HEK293 (cell line): Measurements from ENCODE around the gene WDFY3.
"Not testable (repeated sequence)": the region's sequence is repeated elsewhere in the genome, so short reads cannot be mapped to it uniquely, and the experiment has no call there.

ENCODE experiments used
- CTCF ChIA-PET: fragments of 350-600 bp; formaldehyde crosslinking; extraction: SDS; loops from one replicate; lab custom pipeline; 2021; ENCODE audit warnings: antibody characterized with exemption; lab: Yijun Ruan, JAX
- POLR2A ChIA-PET: fragments of 300-600 bp; formaldehyde crosslinking; extraction: SDS; loops from one replicate; lab custom pipeline; 2020; ENCODE audit warnings: antibody characterized with exemption, inconsistent platforms; lab: Yijun Ruan, JAX
- H3K27ac ChIP-seq: fragments of 200-500 bp; sonication (Bioruptor generic); 2 replicates; pipeline ENCODE4 v1.5.1; 2014; ENCODE audit warnings: low read depth, low read length, control low read depth, inconsistent platforms; ENCODE audit errors: extremely low read depth
- H3K36me3 ChIP-seq, 2 experiments: fragments of 200-500 bp in 1 of 2; sonication (Bioruptor generic) in 1 of 2; 1 replicate in 1 of 2; 2 replicates in 1 of 2; pipeline ENCODE4 v1.5.1; 2014 to 2017; ENCODE audit warnings: inconsistent platforms in 2 of 2, low read length in 2 of 2; ENCODE audit not compliant: control insufficient read depth in 2 of 2, insufficient read depth in 1 of 2
- H3K4me1 ChIP-seq: fragments of 200-500 bp; sonication (Bioruptor generic); 2 replicates; pipeline ENCODE4 v1.5.1; 2014; ENCODE audit warnings: mild to moderate bottlenecking, low read length, inconsistent platforms; ENCODE audit not compliant: control insufficient read depth, insufficient read depth
- H3K4me3 ChIP-seq: 2 replicates; pipeline ENCODE4 v1.5.1; 2011; ENCODE audit warnings: low read depth, mild to moderate bottlenecking, control low read depth, low read length, moderate library complexity
- H3K9me3 ChIP-seq: fragments of 200-500 bp; sonication (Bioruptor generic); 2 replicates; pipeline ENCODE4 v1.5.1; 2014; ENCODE audit warnings: low read depth, low read length, inconsistent platforms; ENCODE audit not compliant: control insufficient read depth, insufficient read depth
- EGR2 ChIP-seq: fragments of 450-650 bp; formaldehyde crosslinking; IDR thresholded peaks from 2 replicates; pipeline ENCODE4 v1.5.1; 2016; ENCODE audit warnings: low read depth, missing biosample characterization, missing genetic modification characterization
- ELK4 ChIP-seq: IDR thresholded peaks from 2 replicates; pipeline ENCODE4 v1.6.1; 2011; ENCODE audit warnings: mild to moderate bottlenecking, low read depth, low read length, borderline replicate concordance
- FEZF1 ChIP-seq: fragments of 450-650 bp; formaldehyde crosslinking; IDR thresholded peaks from 2 replicates; pipeline ENCODE4 v1.5.1; 2016; ENCODE audit warnings: missing biosample characterization, missing genetic modification characterization
- MEIS1 ChIP-seq: sonication (generic); formaldehyde crosslinking; IDR thresholded peaks from 2 replicates; pipeline ENCODE4 v1.8.1; 2022; ENCODE audit warnings: missing genetic modification reagents, mild to moderate bottlenecking, borderline replicate concordance
- MZF1 ChIP-seq: fragments of 450-650 bp; formaldehyde crosslinking; IDR thresholded peaks from 2 replicates; pipeline ENCODE4 v1.5.1; 2017; ENCODE audit warnings: missing biosample characterization, missing genetic modification characterization, borderline replicate concordance
- PBX3 ChIP-seq: sonication (generic); formaldehyde crosslinking; IDR thresholded peaks from 2 replicates; pipeline ENCODE4 v1.8.1; 2022; ENCODE audit warnings: mild to moderate bottlenecking, moderate library complexity, missing genetic modification reagents
- RBAK ChIP-seq: fragments of 450-650 bp; formaldehyde crosslinking; IDR thresholded peaks from 2 replicates; pipeline ENCODE4 v1.5.1; 2016; ENCODE audit warnings: missing biosample characterization, missing genetic modification characterization
- SP3 ChIP-seq: fragments of 450-650 bp; formaldehyde crosslinking; IDR thresholded peaks from 2 replicates; pipeline ENCODE4 v1.5.1; 2016; ENCODE audit warnings: missing biosample characterization, missing genetic modification characterization
- SP7 ChIP-seq: fragments of 450-650 bp; formaldehyde crosslinking; IDR thresholded peaks from 2 replicates; pipeline ENCODE4 v1.5.1; 2016; ENCODE audit warnings: missing biosample characterization, missing genetic modification characterization
- ZBTB6 ChIP-seq: fragments of 450-650 bp; formaldehyde crosslinking; IDR thresholded peaks from 2 replicates; pipeline ENCODE4 v1.5.1; 2017; ENCODE audit warnings: missing biosample characterization, missing genetic modification characterization
- ZFHX2 ChIP-seq: fragments of 450-650 bp; formaldehyde crosslinking; conservative IDR thresholded peaks from 2 replicates; pipeline ENCODE4 v1.5.1; 2016; ENCODE audit warnings: missing biosample characterization, missing genetic modification characterization
- ZNF248 ChIP-seq: fragments of 450-650 bp; formaldehyde crosslinking; IDR thresholded peaks from 2 replicates; pipeline ENCODE4 v1.5.1; 2017; ENCODE audit warnings: missing biosample characterization, missing genetic modification characterization
- ZNF311 ChIP-seq: fragments of 450-650 bp; formaldehyde crosslinking; IDR thresholded peaks from 2 replicates; pipeline ENCODE4 v1.5.1; 2017; ENCODE audit warnings: missing biosample characterization, missing genetic modification characterization, borderline replicate concordance
- ZNF350 ChIP-seq: fragments of 450-650 bp; formaldehyde crosslinking; IDR thresholded peaks from 2 replicates; pipeline ENCODE4 v1.5.0; 2017; ENCODE audit warnings: missing biosample characterization, mild to moderate bottlenecking, missing genetic modification characterization
- ZNF354C ChIP-seq: fragments of 450-650 bp; formaldehyde crosslinking; IDR thresholded peaks from 2 replicates; pipeline ENCODE4 v1.5.1; 2016; ENCODE audit warnings: missing biosample characterization, missing genetic modification characterization, low read depth, borderline replicate concordance
- ZNF366 ChIP-seq: fragments of 450-650 bp; formaldehyde crosslinking; conservative IDR thresholded peaks from 2 replicates; pipeline ENCODE4 v1.5.1; 2016; ENCODE audit warnings: missing biosample characterization, missing genetic modification characterization
- ZNF394 ChIP-seq: fragments of 450-650 bp; formaldehyde crosslinking; IDR thresholded peaks from 2 replicates; pipeline ENCODE4 v1.5.1; 2016; ENCODE audit warnings: missing biosample characterization, missing genetic modification characterization, mild to moderate bottlenecking, moderate library complexity, borderline replicate concordance
- ZNF416 ChIP-seq: fragments of 450-650 bp; formaldehyde crosslinking; IDR thresholded peaks from 2 replicates; pipeline ENCODE4 v1.5.1; 2016; ENCODE audit warnings: missing biosample characterization, missing genetic modification characterization
- ZNF426 ChIP-seq: fragments of 450-650 bp; formaldehyde crosslinking; IDR thresholded peaks from 2 replicates; pipeline ENCODE4 v1.5.1; 2017; ENCODE audit warnings: missing biosample characterization, missing genetic modification characterization, mild to moderate bottlenecking, inconsistent platforms, moderate library complexity
- ZNF433 ChIP-seq: fragments of 450-650 bp; formaldehyde crosslinking; IDR thresholded peaks from 2 replicates; pipeline ENCODE4 v1.5.1; 2016; ENCODE audit warnings: missing biosample characterization, missing genetic modification characterization, low read depth
- ZNF473 ChIP-seq: fragments of 450-650 bp; formaldehyde crosslinking; IDR thresholded peaks from 2 replicates; pipeline ENCODE4 v1.5.1; 2017; ENCODE audit warnings: missing biosample characterization, missing genetic modification characterization
- ZNF48 ChIP-seq: fragments of 450-650 bp; formaldehyde crosslinking; IDR thresholded peaks from 2 replicates; pipeline ENCODE4 v1.5.1; 2016; ENCODE audit warnings: missing biosample characterization, missing genetic modification characterization
- ZNF555 ChIP-seq: fragments of 450-650 bp; formaldehyde crosslinking; conservative IDR thresholded peaks from 2 replicates; pipeline ENCODE4 v1.5.1; 2017; ENCODE audit warnings: missing biosample characterization, mild to moderate bottlenecking, missing genetic modification characterization, inconsistent platforms
- ZNF670 ChIP-seq: fragments of 450-650 bp; formaldehyde crosslinking; IDR thresholded peaks from 2 replicates; pipeline ENCODE4 v1.5.1; 2016; ENCODE audit warnings: missing biosample characterization, missing genetic modification characterization, low read depth
- TF ChIP-seq, protein P1 (sequence below): fragments of 450-650 bp; formaldehyde crosslinking; IDR thresholded peaks from 2 replicates; pipeline ENCODE4 v1.5.1; 2016; ENCODE audit warnings: missing biosample characterization, missing genetic modification characterization
- TF ChIP-seq, protein P2 (sequence below): fragments of 450-650 bp; formaldehyde crosslinking; optimal IDR thresholded peaks from 2 replicates; pipeline ENCODE3; 2016; ENCODE audit warnings: missing biosample characterization, mild to moderate bottlenecking, missing genetic modification characterization

WDFY3 gene

DNA sequence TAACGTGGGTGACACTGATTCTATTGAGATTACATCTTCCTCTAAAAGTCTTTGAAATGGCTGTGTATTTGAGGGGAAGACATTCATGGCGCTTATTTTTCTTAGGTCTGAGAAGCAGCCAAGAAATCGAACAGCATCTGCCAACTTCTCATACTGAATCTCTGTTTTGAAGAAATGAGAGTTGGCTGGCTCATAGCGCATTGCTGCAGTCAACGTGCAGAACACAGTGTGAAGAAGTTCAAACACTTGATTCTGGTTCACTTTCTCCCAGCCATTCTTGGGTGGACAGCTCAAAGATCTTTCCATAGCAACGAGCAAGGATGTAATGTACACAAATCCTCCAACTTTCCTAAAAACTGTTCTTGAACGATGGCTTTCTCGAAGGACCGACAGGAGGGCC lies 156.5 kb downstream of the WDFY3 start:
- H3K9me3 ChIP-seq, result no peaks in the 10 kb centered on the region
- CTCF ChIA-PET, result no interaction called here
- peaks cover 6 to 26% of the 10 kb centered on the region in 2 experiments; a peak in 2 of 3 replicates for H3K36me3 ChIP-seq

GRCh38 chr4:84808332-84808731 lies 158.2 kb downstream of the WDFY3 start:
- no peaks in the 10 kb centered on the region for H3K4me1 ChIP-seq
- no peak overlapping the region for H3K27ac ChIP-seq
- POLR2A ChIA-PET, result no interaction called here
- no peak overlapping the region for H3K4me3 ChIP-seq
- CTCF ChIA-PET, result interaction anchor here (0.6 kb wide), 1 partner anchor 13 kb away, joined by 4 read pairs; no protein-coding TSS in a partner anchor
- H3K36me3 ChIP-seq, result peaks cover 6 to 23% of the 10 kb centered on the region in 2 experiments; a peak in 2 of 3 replicates
- no peaks in the 10 kb centered on the region for H3K9me3 ChIP-seq
- TF ChIP-seq RBAK (tag by site-specific recombination) (no peak), ZBTB6 (tag by site-specific recombination) (no peak), ZFHX2 (tag by site-specific recombination) (no peak), ZNF354C (tag by site-specific recombination) (no peak), ZNF555 (tag by site-specific recombination) (no peak), MZF1 (tag by site-specific recombination) (no peak), SP3 (tag by site-specific recombination) (no peak), ZNF416 (no peak), ELK4 (no peak), PBX3 (CRISPR knock-in tag) (no peak), ZNF433 (tag by site-specific recombination) (no peak), ZNF350 (tag by site-specific recombination) (no peak), ZNF394 (tag by site-specific recombination) (no peak), ZNF48 (no peak)
- TF ChIP-seq, protein P1, sequence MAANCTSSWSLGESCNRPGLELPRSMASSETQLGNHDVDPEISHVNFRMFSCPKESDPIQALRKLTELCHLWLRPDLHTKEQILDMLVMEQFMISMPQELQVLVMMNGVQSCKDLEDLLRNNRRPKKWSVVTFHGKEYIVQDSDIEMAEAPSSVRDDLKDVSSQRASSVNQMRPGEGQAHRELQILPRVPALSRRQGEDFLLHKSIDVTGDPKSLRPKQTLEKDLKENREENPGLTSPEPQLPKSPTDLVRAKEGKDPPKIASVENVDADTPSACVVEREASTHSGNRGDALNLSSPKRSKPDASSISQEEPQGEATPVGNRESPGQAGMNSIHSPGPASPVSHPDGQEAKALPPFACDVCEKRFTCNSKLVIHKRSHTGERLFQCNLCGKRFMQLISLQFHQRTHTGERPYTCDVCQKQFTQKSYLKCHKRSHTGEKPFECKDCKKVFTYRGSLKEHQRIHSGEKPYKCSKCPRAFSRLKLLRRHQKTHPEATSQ (tag by site-specific recombination), result no peak

More for the DNA sequence above, 156.5 kb downstream of the WDFY3 start:
- H3K4me3 ChIP-seq, result no peak overlapping the region
- no peak overlapping the region for H3K27ac ChIP-seq
- no peaks in the 10 kb centered on the region for H3K4me1 ChIP-seq
- no peak for TF ChIP-seq MEIS1
- no peak for TF ChIP-seq SP7 (tag by site-specific recombination)
- no peak for TF ChIP-seq ZNF311 (tag by site-specific recombination)
- TF ChIP-seq ZNF366 (tag by site-specific recombination), result no peak
- TF ChIP-seq EGR2 (tag by site-specific recombination), result no peak
- TF ChIP-seq, protein P2, sequence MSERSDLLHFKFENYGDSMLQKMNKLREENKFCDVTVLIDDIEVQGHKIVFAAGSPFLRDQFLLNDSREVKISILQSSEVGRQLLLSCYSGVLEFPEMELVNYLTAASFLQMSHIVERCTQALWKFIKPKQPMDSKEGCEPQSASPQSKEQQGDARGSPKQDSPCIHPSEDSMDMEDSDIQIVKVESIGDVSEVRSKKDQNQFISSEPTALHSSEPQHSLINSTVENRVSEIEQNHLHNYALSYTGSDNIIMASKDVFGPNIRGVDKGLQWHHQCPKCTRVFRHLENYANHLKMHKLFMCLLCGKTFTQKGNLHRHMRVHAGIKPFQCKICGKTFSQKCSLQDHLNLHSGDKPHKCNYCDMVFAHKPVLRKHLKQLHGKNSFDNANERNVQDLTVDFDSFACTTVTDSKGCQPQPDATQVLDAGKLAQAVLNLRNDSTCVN (tag by site-specific recombination), result no peak
- no peak for TF ChIP-seq ZNF394 (tag by site-specific recombination)
- TF ChIP-seq ZNF248, result no peak
- no peak for TF ChIP-seq FEZF1 (tag by site-specific recombination)
- no peak for TF ChIP-seq ZNF426
- no peak for TF ChIP-seq ZNF473 (tag by site-specific recombination)
- TF ChIP-seq ZNF670 (tag by site-specific recombination), result no peak
- POLR2A ChIA-PET, result no interaction called here

DNA sequence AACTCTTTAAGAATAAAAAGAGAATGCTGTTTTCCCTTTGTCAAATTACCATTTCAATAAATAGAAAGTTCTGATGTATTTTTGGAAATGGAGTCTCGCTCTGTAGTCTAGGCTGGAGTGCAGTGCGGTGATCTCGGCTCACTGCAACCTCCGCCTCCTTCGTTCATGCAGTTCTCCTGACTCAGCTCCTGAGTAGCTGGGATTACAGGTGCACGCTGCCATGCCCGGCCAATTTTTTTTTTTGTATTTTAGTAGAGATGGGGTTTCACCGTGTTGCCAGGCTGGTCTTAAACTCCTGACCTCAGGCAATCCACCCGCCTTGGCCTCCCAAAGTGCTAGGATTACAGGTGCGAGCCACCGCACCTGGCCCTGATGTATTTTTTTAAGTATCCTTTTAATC lies 159.9 kb downstream of the WDFY3 start:
- H3K4me3 ChIP-seq, H3K27ac ChIP-seq, POLR2A ChIA-PET, H3K9me3 ChIP-seq, H3K4me1 ChIP-seq, CTCF ChIA-PET: not testable (repeated sequence)
- H3K36me3 ChIP-seq, result peaks cover 6 to 34% of the 10 kb centered on the region in 2 experiments
